ENCODE results near the gene ABCC4. TPM values are rescaled to one million over a fixed set of nuclear protein-coding genes. Genes with fewer than 3 reads are reported as not detected.

The ABCC4 gene
- polyA plus RNA-seq, 1 donor from 2014 or later = 2.4 TPM

- H3K36me3 ChIP-seq (ENCODE audit: insufficient read depth, low read length) = no peaks in the 10 kb centered on the region
- no peak overlapping the region for H3K4me3 ChIP-seq (ENCODE audit: low read length)
- no peaks in the 10 kb centered on the region for H4K20me1 ChIP-seq (ENCODE audit: insufficient read depth)
- no peak overlapping the region for H2AFZ ChIP-seq (ENCODE audit: low read depth, low read length)
- no peaks in the 10 kb centered on the region for H3K79me2 ChIP-seq (replicated peaks; ENCODE audit: insufficient read depth, low read length)
- H3F3A ChIP-seq (ENCODE audit: insufficient read depth, low read length, poor library complexity, severe bottlenecking) = peaks cover 2% of the 10 kb centered on the region
- no peak overlapping the region for H3K9ac ChIP-seq (ENCODE audit: low read length)
- no peaks in the 10 kb centered on the region for H3K27me3 ChIP-seq (ENCODE audit: insufficient read depth, low read depth, low read length)
- H3K9me3 ChIP-seq (ENCODE audit: low read length) = no peaks in the 10 kb centered on the region
- H3K9me2 ChIP-seq (ENCODE audit: insufficient read depth, low read length) = no peaks in the 10 kb centered on the region
- TF ChIP-seq EP300 (conservative IDR thresholded peaks at IDR 0.05; ENCODE audit: poor library complexity, severe bottlenecking) (no peak), REST (IDR thresholded peaks at IDR 0.05; ENCODE audit: borderline replicate concordance) (no peak), POLR2AphosphoS5 (IDR thresholded peaks at IDR 0.05) (no peak), RAD21 (conservative IDR thresholded peaks at IDR 0.05) (no peak), MXI1 (conservative IDR thresholded peaks at IDR 0.05; ENCODE audit: poor library complexity, severe bottlenecking) (no peak)
- no peak overlapping the region for H3K27ac ChIP-seq (ENCODE audit: low read length)
- H3K4me2 ChIP-seq (ENCODE audit: low read length) = no peak overlapping the region
Observed at GRCh38 chr13:95159458-95159857, 141.8 kb downstream of the ABCC4 start.

DNA sequence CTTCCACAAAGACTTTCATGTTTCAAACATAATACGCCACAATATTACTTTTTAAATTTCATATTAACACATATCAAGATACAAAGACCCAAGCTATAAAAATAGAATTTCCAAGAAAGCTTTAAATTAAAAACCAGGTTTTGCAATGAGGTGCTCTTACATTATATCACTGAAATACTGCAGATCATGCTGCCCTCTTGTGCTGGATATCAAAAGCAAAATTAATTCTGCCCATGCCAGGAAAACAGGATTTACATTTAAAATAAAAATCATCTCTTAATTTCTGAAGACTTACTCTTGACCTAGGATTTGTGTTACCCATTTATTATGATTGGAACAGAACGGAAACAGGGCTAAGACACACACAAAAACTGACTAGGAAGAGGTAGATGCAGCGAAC lies 145.0 kb downstream of the ABCC4 start:
- Histone ChIP-seq H3F3A (ENCODE audit: insufficient read depth, low read length, poor library complexity, severe bottlenecking) (peaks cover 3% of the 10 kb centered on the region), H3K9me2 (ENCODE audit: insufficient read depth, low read length) (no peaks in the 10 kb centered on the region), H3K79me2 (replicated peaks; ENCODE audit: insufficient read depth, low read length) (no peaks in the 10 kb centered on the region), H3K27me3 (ENCODE audit: insufficient read depth, low read depth, low read length) (no peaks in the 10 kb centered on the region), H3K9me3 (ENCODE audit: low read length) (no peaks in the 10 kb centered on the region), H3K27ac (ENCODE audit: low read length) (no peak overlapping the region), H4K20me1 (ENCODE audit: insufficient read depth) (no peaks in the 10 kb centered on the region), H3K36me3 (ENCODE audit: insufficient read depth, low read length) (no peaks in the 10 kb centered on the region), H2AFZ (ENCODE audit: low read depth, low read length) (no peak overlapping the region), H3K9ac (ENCODE audit: low read length) (no peak overlapping the region), H3K4me3 (ENCODE audit: low read length) (no peak overlapping the region), H3K4me2 (ENCODE audit: low read length) (no peak overlapping the region)
- TF ChIP-seq EP300 (conservative IDR thresholded peaks at IDR 0.05; ENCODE audit: poor library complexity, severe bottlenecking) = no peak
- TF ChIP-seq TAF1 (IDR thresholded peaks at IDR 0.05; ENCODE audit: low read depth) = no peak
- TF ChIP-seq REST (IDR thresholded peaks at IDR 0.05; ENCODE audit: borderline replicate concordance) = no peak
- TF ChIP-seq CTCF (IDR thresholded peaks at IDR 0.05; ENCODE audit: poor library complexity, severe bottlenecking) = peak; percentile 81
- no peak for TF ChIP-seq POLR2AphosphoS5 (IDR thresholded peaks at IDR 0.05)
- no peak for TF ChIP-seq EZH2 (IDR thresholded peaks at IDR 0.05; ENCODE audit: borderline replicate concordance, insufficient read depth, low read length, poor library complexity, severe bottlenecking)
- peak; percentile 84 for TF ChIP-seq SMC3 (conservative IDR thresholded peaks at IDR 0.05; ENCODE audit: poor library complexity)
- no peak for TF ChIP-seq MXI1 (conservative IDR thresholded peaks at IDR 0.05; ENCODE audit: poor library complexity, severe bottlenecking)
- TF ChIP-seq RAD21 (conservative IDR thresholded peaks at IDR 0.05) = peak; percentile 86

All from neural cell (in vitro differentiated cells).